H9 (cell line): ENCODE data around the gene HTT-AS. TPM values are rescaled to one million over a fixed set of nuclear protein-coding genes. Genes with fewer than 3 reads are reported as not detected.

Experiments
- DNase-seq: peaks from one replicate; pipeline ENCODE4 v3.0.0-alpha.2; 2017
- H2AFZ ChIP-seq: one replicate; pipeline ENCODE4 v1.6.1; 2013; ENCODE audit warnings: mild to moderate bottlenecking, low read length, control low read depth, moderate library complexity
- H2AK5ac ChIP-seq: 2 replicates; pipeline ENCODE4 v1.6.1; 2013; ENCODE audit warnings: low read length, control low read depth, mixed read lengths; ENCODE audit not compliant: insufficient read length
- H2BK120ac ChIP-seq: one replicate; pipeline ENCODE4 v1.6.1; 2013; ENCODE audit warnings: low read depth, mild to moderate bottlenecking, low read length, control low read depth, inconsistent platforms; ENCODE audit not compliant: poor library complexity, severe bottlenecking
- H2BK12ac ChIP-seq: 2 replicates; pipeline ENCODE4 v1.6.1; 2013; ENCODE audit warnings: low read length, control low read depth, mixed read lengths, low read depth; ENCODE audit not compliant: insufficient read length
- H2BK15ac ChIP-seq: 2 replicates; pipeline ENCODE4 v1.6.1; 2013; ENCODE audit warnings: low read depth, low read length, control low read depth
- H2BK20ac ChIP-seq: one replicate; pipeline ENCODE4 v1.6.1; 2013; ENCODE audit warnings: low read depth, mild to moderate bottlenecking, low read length, control low read depth, inconsistent platforms; ENCODE audit not compliant: poor library complexity, severe bottlenecking
- H2BK5ac ChIP-seq: 2 replicates; pipeline ENCODE4 v1.6.1; 2013; ENCODE audit warnings: low read length, control low read depth, mixed read lengths; ENCODE audit not compliant: insufficient read length
- H3K14ac ChIP-seq: 2 replicates; pipeline ENCODE4 v1.6.1; 2013; ENCODE audit warnings: low read length, control low read depth; ENCODE audit not compliant: insufficient read depth
- H3K18ac ChIP-seq: 2 replicates; pipeline ENCODE4 v1.6.1; 2013; ENCODE audit warnings: low read depth, mild to moderate bottlenecking, mixed read lengths, low read length, control low read depth; ENCODE audit not compliant: insufficient read length
- H3K23ac ChIP-seq: 2 replicates; pipeline ENCODE4 v1.6.1; 2013; ENCODE audit warnings: low read length, control low read depth, mixed read lengths, low read depth; ENCODE audit not compliant: insufficient read length
- H3K23me2 ChIP-seq: 2 replicates; pipeline ENCODE4 v1.6.1; 2013; ENCODE audit warnings: low read depth, mild to moderate bottlenecking, mixed read lengths, low read length, control low read depth; ENCODE audit not compliant: insufficient read length, poor library complexity, severe bottlenecking
- H3K27ac ChIP-seq: 2 replicates; pipeline ENCODE4 v1.5.1; 2013; ENCODE audit warnings: low read length, control low read depth, mixed read lengths, low read depth; ENCODE audit not compliant: insufficient read length
- H3K27me3 ChIP-seq: 2 replicates; pipeline ENCODE4 v1.6.1; 2013; ENCODE audit warnings: low read length, control low read depth, inconsistent platforms; ENCODE audit not compliant: insufficient read depth
- H3K4ac ChIP-seq: 2 replicates; pipeline ENCODE4 v1.6.1; 2013; ENCODE audit warnings: low read depth, mild to moderate bottlenecking, control low read depth, inconsistent platforms, low read length, moderate library complexity
- H3K4me1 ChIP-seq: 2 replicates; pipeline ENCODE4 v1.6.1; 2013; ENCODE audit warnings: low read length, control low read depth, inconsistent platforms; ENCODE audit not compliant: insufficient read depth
- H3K4me2 ChIP-seq: 2 replicates; pipeline ENCODE4 v1.6.1; 2013; ENCODE audit warnings: low read length, control low read depth, mixed read lengths; ENCODE audit not compliant: insufficient read length, insufficient read depth
- H3K56ac ChIP-seq: 2 replicates; pipeline ENCODE4 v1.6.1; 2013; ENCODE audit warnings: low read depth, mild to moderate bottlenecking, mixed read lengths, low read length, control low read depth; ENCODE audit not compliant: insufficient read length
- H3K79me1 ChIP-seq: 2 replicates; pipeline ENCODE4 v1.6.1; 2013; ENCODE audit warnings: low read depth, mild to moderate bottlenecking, moderate library complexity, low read length, control low read depth, inconsistent platforms; ENCODE audit not compliant: insufficient read depth, poor library complexity, severe bottlenecking
- H3K79me2 ChIP-seq: 2 replicates; pipeline ENCODE4 v1.6.1; 2013; ENCODE audit warnings: low read length, control low read depth, inconsistent platforms; ENCODE audit not compliant: insufficient read depth
- H3K9ac ChIP-seq: 2 replicates; pipeline ENCODE4 v1.6.1; 2013; ENCODE audit warnings: low read length, control low read depth, mixed read lengths; ENCODE audit not compliant: insufficient read length; ENCODE audit errors: extremely low read depth
- H3K9me3 ChIP-seq: one replicate; pipeline ENCODE4 v1.6.1; 2013; ENCODE audit warnings: low read depth, low read length, inconsistent platforms; ENCODE audit not compliant: control insufficient read depth
- H3T11ph ChIP-seq: one replicate; pipeline ENCODE4 v1.6.1; 2013; ENCODE audit warnings: mild to moderate bottlenecking, low read length, control low read depth, inconsistent platforms
- H4K20me1 ChIP-seq: one replicate; pipeline ENCODE4 v1.6.1; 2013; ENCODE audit not compliant: control insufficient read depth, insufficient read length, insufficient read depth
- H4K5ac ChIP-seq: 2 replicates; pipeline ENCODE4 v1.6.1; 2013; ENCODE audit warnings: low read depth, mild to moderate bottlenecking, mixed read lengths, low read length, control low read depth; ENCODE audit not compliant: insufficient read length
- H4K8ac ChIP-seq: replicated peaks from 2 replicates; pipeline ENCODE4 v1.6.1; 2013; ENCODE audit warnings: low read length, control low read depth, mixed read lengths, low read depth; ENCODE audit not compliant: insufficient read length
- H4K91ac ChIP-seq: 2 replicates; pipeline ENCODE4 v1.6.1; 2013; ENCODE audit warnings: low read depth, mild to moderate bottlenecking, moderate library complexity, mixed read lengths, low read length, control low read depth; ENCODE audit not compliant: insufficient read length
- H3K27ac Mint-ChIP-seq, 3 experiments: 2 replicates in 2 of 3; 3 replicates in 1 of 3; pipeline ENCODE4 v1.8.0; 2020 to 2021; ENCODE audit warnings: mixed read lengths in 3 of 3, mild to moderate bottlenecking in 1 of 3, moderate library complexity in 1 of 3
- H3K27me3 Mint-ChIP-seq: 2 replicates; pipeline ENCODE4 v1.8.0; 2021; ENCODE audit warnings: low read depth, mild to moderate bottlenecking, moderate library complexity, mixed read lengths
- H3K36me3 Mint-ChIP-seq, 3 experiments: 2 replicates in 2 of 3; 3 replicates in 1 of 3; pipeline ENCODE4 v1.8.0; 2020 to 2021; ENCODE audit warnings: low read depth in 3 of 3, mixed read lengths in 3 of 3; ENCODE audit not compliant: insufficient read depth in 1 of 3
- H3K4me1 Mint-ChIP-seq, 2 experiments: 2 replicates each; pipeline ENCODE4 v1.8.0; 2020; ENCODE audit warnings: mixed read lengths in 2 of 2
- H3K4me3 Mint-ChIP-seq, 2 experiments: 2 replicates in 1 of 2; 3 replicates in 1 of 2; pipeline ENCODE4 v1.8.0; 2020 to 2021; ENCODE audit warnings: mild to moderate bottlenecking in 2 of 2, mixed read lengths in 2 of 2, moderate library complexity in 1 of 2
- H3K9me3 Mint-ChIP-seq, 2 experiments: 2 replicates in 1 of 2; 3 replicates in 1 of 2; pipeline ENCODE4 v1.8.0; 2020; ENCODE audit warnings: mild to moderate bottlenecking in 2 of 2, mixed read lengths in 2 of 2, moderate library complexity in 1 of 2
- WGBS: extraction: QIAGEN DNeasy Blood & Tissue Kit; methylation state at CpG from one replicate; pipeline ENCODE4 v1.1.7; 2013; ENCODE audit warnings: missing lambda C conversion rate, low lambda C conversion rate, mixed read lengths; ENCODE audit not compliant: insufficient read length; ENCODE audit errors: extremely low coverage; 5-methylcytosine and 5-hydroxymethylcytosine counted together
- total RNA-seq: library from RNA; stranded (reverse); gene quantifications from 2 replicates; pipeline ENCODE4 v1.2.1, GENCODE V29; 2021
- TF ChIP-seq, protein P1 (sequence below): fragments of 200-600 bp; sonication (generic); conservative IDR thresholded peaks from 3 replicates; pipeline ENCODE4 v1.8.0; 2021; ENCODE audit warnings: antibody characterized with exemption, mild to moderate bottlenecking

Gene HTT-AS
- total RNA-seq, 1 experiment from 2014 or later = not detected

DNA sequence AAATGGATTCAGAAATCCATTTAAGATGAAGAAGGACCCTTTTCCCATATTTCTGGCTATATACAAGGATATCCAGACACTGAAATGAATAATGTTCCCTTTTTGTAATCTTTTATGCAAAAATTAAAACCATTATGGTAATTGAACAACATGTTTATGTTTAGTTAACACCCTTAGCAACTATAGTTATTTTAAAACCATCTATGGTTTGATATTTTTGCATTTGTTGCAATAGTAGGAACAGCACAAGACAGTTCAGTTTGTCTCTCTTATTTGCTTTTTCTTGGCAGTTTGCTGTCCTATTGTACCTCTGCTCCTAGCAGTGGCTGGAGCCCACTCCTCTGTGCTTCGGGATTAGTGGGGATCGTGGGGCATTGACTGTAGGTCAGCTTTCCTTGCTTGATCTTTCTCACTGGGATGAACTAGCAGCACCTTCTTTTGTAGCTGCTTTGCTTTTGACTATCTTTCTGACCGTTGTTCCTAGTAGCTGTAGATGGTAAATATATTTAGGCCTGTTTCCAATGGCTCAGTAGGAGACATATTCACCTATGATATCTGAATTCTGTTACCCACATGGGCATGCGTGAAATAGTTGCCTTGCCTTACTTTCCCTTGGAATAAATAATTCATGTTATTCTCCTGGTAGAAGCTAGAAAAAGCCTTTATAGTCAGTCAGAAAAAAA lies 12.9 kb upstream of the HTT-AS start:
- Histone ChIP-seq H3T11ph (no peak overlapping the region), H2BK15ac (no peak overlapping the region), H3K27ac (no peak overlapping the region), H3K4ac (no peak overlapping the region), H2BK120ac (no peak overlapping the region), H2AK5ac (no peak overlapping the region), H2BK12ac (no peak overlapping the region), H3K56ac (no peak overlapping the region), H4K5ac (no peak overlapping the region), H3K4me1 (no peaks in the 10 kb centered on the region), H2BK20ac (no peak overlapping the region), H3K9me3 (no peaks in the 10 kb centered on the region), H3K14ac (no peak overlapping the region), H4K8ac (no peak overlapping the region), H2AFZ (no peak overlapping the region), H3K27me3 (no peaks in the 10 kb centered on the region), H3K18ac (no peak overlapping the region), H3K23me2 (no peaks in the 10 kb centered on the region), H3K23ac (no peak overlapping the region), H4K20me1 (no peaks in the 10 kb centered on the region), H3K79me2 (peaks cover 8% of the 10 kb centered on the region; the same call in 1 of the 2 replicates), H3K4me2 (no peak overlapping the region), H3K79me1 (no peaks in the 10 kb centered on the region), H3K9ac (no peak overlapping the region), H4K91ac (no peak overlapping the region), H2BK5ac (no peak overlapping the region)
- WGBS = no CpG with 5 or more reads among the region's 4 CpGs
- TF ChIP-seq, protein P1, sequence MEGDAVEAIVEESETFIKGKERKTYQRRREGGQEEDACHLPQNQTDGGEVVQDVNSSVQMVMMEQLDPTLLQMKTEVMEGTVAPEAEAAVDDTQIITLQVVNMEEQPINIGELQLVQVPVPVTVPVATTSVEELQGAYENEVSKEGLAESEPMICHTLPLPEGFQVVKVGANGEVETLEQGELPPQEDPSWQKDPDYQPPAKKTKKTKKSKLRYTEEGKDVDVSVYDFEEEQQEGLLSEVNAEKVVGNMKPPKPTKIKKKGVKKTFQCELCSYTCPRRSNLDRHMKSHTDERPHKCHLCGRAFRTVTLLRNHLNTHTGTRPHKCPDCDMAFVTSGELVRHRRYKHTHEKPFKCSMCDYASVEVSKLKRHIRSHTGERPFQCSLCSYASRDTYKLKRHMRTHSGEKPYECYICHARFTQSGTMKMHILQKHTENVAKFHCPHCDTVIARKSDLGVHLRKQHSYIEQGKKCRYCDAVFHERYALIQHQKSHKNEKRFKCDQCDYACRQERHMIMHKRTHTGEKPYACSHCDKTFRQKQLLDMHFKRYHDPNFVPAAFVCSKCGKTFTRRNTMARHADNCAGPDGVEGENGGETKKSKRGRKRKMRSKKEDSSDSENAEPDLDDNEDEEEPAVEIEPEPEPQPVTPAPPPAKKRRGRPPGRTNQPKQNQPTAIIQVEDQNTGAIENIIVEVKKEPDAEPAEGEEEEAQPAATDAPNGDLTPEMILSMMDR = no peak
- no peak for DNase-seq
- Mint-ChIP-seq H3K27me3 (no peaks in the 10 kb centered on the region), H3K4me1 (no peaks in the 10 kb centered on the region), H3K27ac (no peak overlapping the region), H3K36me3 (peaks cover 14 to 41% (median 35%) of the 10 kb centered on the region in 3 experiments), H3K4me3 (no peak overlapping the region), H3K9me3 (no peaks in the 10 kb centered on the region)
